Spleen (tissue), 11 donors: ENCODE results near the gene C2orf76. TPM values are rescaled to one million over a fixed set of nuclear protein-coding genes. Genes with fewer than 3 reads are reported as not detected.

ENCODE experiments used
- DNase-seq: peaks from one replicate; pipeline ENCODE4 v3.0.0-alpha.2; 2020
- H3K27ac ChIP-seq, 8 donors: fragments of 200-600 bp; sonication (generic) in 7 of 8; 1 replicate in 4 of 8; 2 replicates in 4 of 8; pipeline versions ENCODE4 v1.5.0 to v1.8.0; 2016 to 2021; ENCODE audit warnings: inconsistent platforms in 4 of 8, mild to moderate bottlenecking in 4 of 8, moderate library complexity in 1 of 8
- H3K27me3 ChIP-seq, 7 donors: fragments of 200-600 bp; sonication (generic) in 6 of 7; replicated peaks in 1 of 7; 1 replicate in 4 of 7; 2 replicates in 3 of 7; pipeline versions ENCODE4 v1.5.0 to v1.8.0; 2016 to 2021; ENCODE audit warnings: inconsistent platforms in 3 of 7, mild to moderate bottlenecking in 1 of 7
- H3K36me3 ChIP-seq, 6 donors: fragments of 200-600 bp; sonication (generic) in 5 of 6; 1 replicate in 4 of 6; 2 replicates in 2 of 6; pipeline versions ENCODE4 v1.5.0 to v1.8.0; 2016 to 2021; ENCODE audit warnings: inconsistent platforms in 2 of 6
- H3K4me1 ChIP-seq, 6 donors: fragments of 200-600 bp; sonication (generic) in 5 of 6; 1 replicate in 3 of 6; 2 replicates in 3 of 6; pipeline versions ENCODE4 v1.5.0 to v1.8.0; 2016 to 2021; ENCODE audit warnings: inconsistent platforms in 3 of 6
- H3K4me3 ChIP-seq, 8 donors: fragments of 200-600 bp; sonication (generic) in 7 of 8; 1 replicate in 4 of 8; 2 replicates in 4 of 8; pipeline versions ENCODE4 v1.5.0 to v1.8.0; 2016 to 2021; ENCODE audit warnings: inconsistent platforms in 4 of 8, mild to moderate bottlenecking in 4 of 8, moderate library complexity in 2 of 8
- H3K9me3 ChIP-seq, 8 donors: fragments of 200-600 bp; sonication (generic) in 7 of 8; 1 replicate in 4 of 8; 2 replicates in 4 of 8; pipeline versions ENCODE4 v1.5.0 to v1.8.0; 2016 to 2021; ENCODE audit warnings: inconsistent platforms in 4 of 8
- CTCF ChIP-seq, 11 experiments: fragments of 200-600 bp in 7 of 11; fragments of 450-650 bp in 4 of 11; sonication (generic) in 4 of 11; IDR thresholded peaks in 8 of 11; conservative IDR thresholded peaks in 3 of 11; 1 replicate in 7 of 11; 2 replicates in 4 of 11; pipeline versions ENCODE4 v1.4.0 to v1.8.0; 2016 to 2021; ENCODE audit warnings: antibody characterized with exemption in 11 of 11, inconsistent platforms in 4 of 11, mild to moderate bottlenecking in 1 of 11
- POLR2A ChIP-seq, 3 donors: fragments of 450-650 bp; IDR thresholded peaks; one replicate each; pipeline ENCODE4 v1.5.1; 2017; ENCODE audit warnings: antibody characterized with exemption in 3 of 3, mild to moderate bottlenecking in 1 of 3
- POLR2AphosphoS5 ChIP-seq, 3 donors: sonication (generic); formaldehyde crosslinking; IDR thresholded peaks; one replicate each; pipeline ENCODE4 v1.5.1; 2017; ENCODE audit warnings: antibody characterized with exemption in 3 of 3
- WGBS, 5 donors: extraction: QIAGEN DNeasy Blood & Tissue Kit in 3 of 5; methylation state at CpG; one replicate each; pipeline versions ENCODE4 v1.1.5 to v1.1.7; 2013 to 2018; 5-methylcytosine and 5-hydroxymethylcytosine counted together
- intact Hi-C: fragments of 100-400 bp; cut with DNase I; formaldehyde crosslinking; loops from one replicate; pipeline ENCODE4 v1.15.0; 2023; ENCODE audit warnings: low total_unique reads
- polyA plus RNA-seq, 3 donors: library from polyadenylated mRNA; stranded (reverse); fragments of 200-250 nt; gene quantifications; one replicate each; pipeline ENCODE4 v1.2.1, GENCODE V29; 2013
- total RNA-seq, 7 donors: library from RNA; depleted of rRNA in 3 of 7; stranded (reverse); fragments of >200 nt in 3 of 7; fragmentation: NEBNext Ultra II Directional in 4 of 7; extraction: Animal tissue kit (Norgen Biotek cat#: 25700) in 4 of 7; gene quantifications; one replicate each; pipeline versions ENCODE4 v1.1.0 to v1.2.1, GENCODE V29; 2016 to 2021
- donor health status: healthy with polysubstance abuse.
- donor health status: DM: no; HTN: no; CAD: no; lungs with moderate emphysema.
- donor health status: DM: no; HTN: no; CAD: no.
- donor health status: Bipolar disorder and iron deficiency.
- donor health status: healthy.
- donor health status: DM: no; HTN: no; CAD: no.
- donor health status: DM: yes; HTN: yes; CAD: no.

Gene C2orf76
- total and polyA plus RNA-seq, 10 donors = 4.8 to 21.7 (median 8.2) TPM

- TF ChIP-seq POLR2A (IDR thresholded peaks at IDR 0.05) (no peak), CTCF (IDR thresholded peaks at IDR 0.05 in 8 of 11, conservative IDR thresholded peaks at IDR 0.05 in 3 of 11) (no peak), POLR2AphosphoS5 (IDR thresholded peaks at IDR 0.05) (no peak)
- WGBS, 5 donors = 88 to 96% (median 93%) methylated on average over 8 of the region's 8 CpGs
- intact Hi-C loops = no loop called here
- no peaks in the 10 kb centered on the region for H3K36me3 ChIP-seq
- H3K9me3 ChIP-seq = no peaks in the 10 kb centered on the region
- H3K4me1 ChIP-seq = no peaks in the 10 kb centered on the region
- H3K4me3 ChIP-seq = no peak overlapping the region
- H3K27ac ChIP-seq = no peak overlapping the region
- no peak for DNase-seq
- no peaks in the 10 kb centered on the region for H3K27me3 ChIP-seq
Observed at GRCh38 chr2:119323459-119323858, 43.2 kb downstream of the C2orf76 start.

- Histone ChIP-seq H3K36me3 (no peaks in the 10 kb centered on the region), H3K4me3 (no peak overlapping the region), H3K27me3 (no peaks in the 10 kb centered on the region), H3K27ac (no peak overlapping the region), H3K4me1 (peaks cover 0 to 7% (median 0%) of the 10 kb centered on the region in 6 donors), H3K9me3 (no peaks in the 10 kb centered on the region)
- no peak for DNase-seq
- intact Hi-C loops = no loop called here
- WGBS, 5 donors = 85 to 96% (median 92%) methylated on average over 7 of the region's 7 CpGs
- no peak for TF ChIP-seq CTCF (IDR thresholded peaks at IDR 0.05 in 8 of 11, conservative IDR thresholded peaks at IDR 0.05 in 3 of 11)
- TF ChIP-seq POLR2AphosphoS5 (IDR thresholded peaks at IDR 0.05) = no peak
- no peak for TF ChIP-seq POLR2A (IDR thresholded peaks at IDR 0.05)
Observed at GRCh38 chr2:119319593-119319992, 47.0 kb downstream of the C2orf76 start.

- no peaks in the 10 kb centered on the region for H3K27me3 ChIP-seq
- no peak overlapping the region for H3K27ac ChIP-seq
- intact Hi-C loops = no loop called here
- H3K4me3 ChIP-seq = no peak overlapping the region
- WGBS, 5 donors = 85 to 95% (median 90%) methylated on average over 1 of the region's 1 CpG
- no peak for DNase-seq
- TF ChIP-seq POLR2AphosphoS5 (IDR thresholded peaks at IDR 0.05) = no peak
- TF ChIP-seq CTCF (IDR thresholded peaks at IDR 0.05 in 8 of 11, conservative IDR thresholded peaks at IDR 0.05 in 3 of 11) = no peak
- no peak for TF ChIP-seq POLR2A (IDR thresholded peaks at IDR 0.05)
- no peaks in the 10 kb centered on the region for H3K36me3 ChIP-seq
- H3K9me3 ChIP-seq = no peaks in the 10 kb centered on the region
- peaks cover 0 to 7% (median 0%) of the 10 kb centered on the region in 6 donors for H3K4me1 ChIP-seq
Observed at GRCh38 chr2:119317554-119317953, 49.1 kb downstream of the C2orf76 start.

- intact Hi-C loops = no loop called here
Observed at GRCh38 chr2:119316066-119316465, 50.6 kb downstream of the C2orf76 start.

More at GRCh38 chr2:119316066-119316465, 50.6 kb downstream of the C2orf76 start:
- no peak overlapping the region for H3K27ac ChIP-seq
- no peaks in the 10 kb centered on the region for H3K9me3 ChIP-seq
- WGBS, 5 donors = 76 to 86% (median 79%) methylated on average over 3 of the region's 3 CpGs
- DNase-seq = no peak
- TF ChIP-seq POLR2A (IDR thresholded peaks at IDR 0.05) = no peak
- no peak for TF ChIP-seq POLR2AphosphoS5 (IDR thresholded peaks at IDR 0.05)
- no peak for TF ChIP-seq CTCF (IDR thresholded peaks at IDR 0.05 in 8 of 11, conservative IDR thresholded peaks at IDR 0.05 in 3 of 11)
- H3K36me3 ChIP-seq = peaks cover 0 to 10% (median 0%) of the 10 kb centered on the region in 6 donors
- H3K27me3 ChIP-seq = no peaks in the 10 kb centered on the region
- H3K4me1 ChIP-seq = peaks cover 0 to 7% (median 0%) of the 10 kb centered on the region in 6 donors
- H3K4me3 ChIP-seq = no peak overlapping the region
